ENCODE data around the gene CDK5. TPM values are rescaled to one million over a fixed set of nuclear protein-coding genes. Genes with fewer than 3 reads are reported as not detected.

The CDK5 gene
- total and polyA plus RNA-seq, 9 of the 15 experiments (the other 6 are each of a cell fraction or from before 2014, with no cell fraction given): 3.2 to 38.0 (median 27.5) TPM

- TF ChIP-seq ZNF398 (CRISPR knock-in tag; IDR thresholded peaks at IDR 0.05) (no peak), ZNF717 (CRISPR knock-in tag; IDR thresholded peaks at IDR 0.05) (no peak), L3MBTL2 (IDR thresholded peaks at IDR 0.05) (no peak), UBTF (IDR thresholded peaks at IDR 0.05; ENCODE audit: borderline replicate concordance in 1 of 2, low read depth in 2 of 2, low read length in 2 of 2) (no peak), SPI1 (IDR thresholded peaks at IDR 0.05; ENCODE audit: borderline replicate concordance, low read depth, low read length) (no peak), ZNF551 (CRISPR knock-in tag; IDR thresholded peaks at IDR 0.05) (no peak), ZNF165 (CRISPR knock-in tag; IDR thresholded peaks at IDR 0.05; ENCODE audit: borderline replicate concordance) (no peak), NONO (IDR thresholded peaks at IDR 0.05; ENCODE audit: low read depth in 2 of 2, low read length in 1 of 2) (no peak; a peak in 1 of 4 replicates), PML (IDR thresholded peaks at IDR 0.05; ENCODE audit: low read length) (no peak), ZNF436 (CRISPR knock-in tag; IDR thresholded peaks at IDR 0.05) (no peak), CTCF (IDR thresholded peaks at IDR 0.05 in 2 of 3, conservative IDR thresholded peaks at IDR 0.05 in 1 of 3; ENCODE audit: insufficient read depth in 2 of 3, low read depth in 1 of 3, low read length in 3 of 3) (peak; percentile 86 to 96 (median 88)), LCOR (CRISPR knock-in tag; IDR thresholded peaks at IDR 0.05) (no peak), AFF4 (CRISPR knock-in tag; IDR thresholded peaks at IDR 0.05) (no peak), CHD1 (IDR thresholded peaks at IDR 0.05; ENCODE audit: low read length) (no peak), KAT8 (IDR thresholded peaks at IDR 0.05; ENCODE audit: low read depth) (no peak), GTF2F1 (IDR thresholded peaks at IDR 0.05; ENCODE audit: low read depth, low read length) (no peak), CEBPB (tag; IDR thresholded peaks at IDR 0.05) (peak; percentile 54), SRF (CRISPR knock-in tag; IDR thresholded peaks at IDR 0.05) (no peak), SMARCB1 (IDR thresholded peaks at IDR 0.05; ENCODE audit: insufficient read length, low read depth) (no peak), ZNF707 (CRISPR knock-in tag; conservative IDR thresholded peaks at IDR 0.05) (no peak)
These were observed 33.7 kb upstream of the CDK5 start (continued) for GRCh38 chr7:151091431-151091830.

Measured in K562 (cell line).